ENCODE data around the gene HEYL. TPM values are rescaled to one million over a fixed set of nuclear protein-coding genes. Genes with fewer than 3 reads are reported as not detected.

The HEYL gene
- total and polyA plus RNA-seq, 2 donors (not counting 1 experiment from before 2014, with no cell fraction given) = 1.3 TPM; not detected in 1

- no peaks in the 10 kb centered on the region for H3K36me3 ChIP-seq (ENCODE audit: control insufficient read depth, insufficient read depth, low read length)
- DNase-seq (ENCODE audit: low read depth in 2 of 2) = no peak
- H3K9ac ChIP-seq (ENCODE audit: insufficient read depth, low read length) = no peak overlapping the region
- peaks cover 4% of the 10 kb centered on the region for H3K4me1 ChIP-seq (ENCODE audit: control insufficient read depth, extremely low read depth, insufficient read depth, low read length)
- H3K27ac ChIP-seq (ENCODE audit: insufficient read depth, low read length) = no peak overlapping the region
- no peaks in the 10 kb centered on the region for H3K79me2 ChIP-seq (ENCODE audit: control insufficient read depth, insufficient read depth, low read length)
- H4K20me1 ChIP-seq (ENCODE audit: control insufficient read depth, extremely low read depth, insufficient read depth, low read length) = no peaks in the 10 kb centered on the region
- no peaks in the 10 kb centered on the region for H3K9me3 ChIP-seq (ENCODE audit: control insufficient read depth, insufficient read depth, low read depth, low read length)
- no peak overlapping the region for H2AFZ ChIP-seq (ENCODE audit: low read length)
- TF ChIP-seq EZH2 (IDR thresholded peaks at IDR 0.05; ENCODE audit: low read length, missing control alignments) (no peak), CTCF (conservative IDR thresholded peaks at IDR 0.05 in 1 of 2, IDR thresholded peaks at IDR 0.05 in 1 of 2; ENCODE audit: low read depth in 1 of 2, low read length in 2 of 2) (no peak)
- H3K27me3 ChIP-seq (ENCODE audit: control insufficient read depth, insufficient read depth, low read length) = peaks cover 35% of the 10 kb centered on the region
- H3K4me2 ChIP-seq (ENCODE audit: extremely low read depth, insufficient read depth, low read length) = no peak overlapping the region
- H3K4me3 ChIP-seq (replicated peaks in 1 of 4; ENCODE audit: control extremely low read depth in 1 of 4, insufficient read depth in 1 of 4, low read depth in 3 of 4, low read length in 4 of 4) = no peak overlapping the region
Measured at GRCh38 chr1:39637361-39637760, 2.1 kb downstream of the HEYL start.

- Histone ChIP-seq H3K9me3 (ENCODE audit: control insufficient read depth, insufficient read depth, low read depth, low read length) (no peaks in the 10 kb centered on the region), H3K9ac (ENCODE audit: insufficient read depth, low read length) (no peak overlapping the region), H2AFZ (ENCODE audit: low read length) (no peak overlapping the region), H3K27ac (ENCODE audit: insufficient read depth, low read length) (no peak overlapping the region), H3K79me2 (ENCODE audit: control insufficient read depth, insufficient read depth, low read length) (no peaks in the 10 kb centered on the region), H4K20me1 (ENCODE audit: control insufficient read depth, extremely low read depth, insufficient read depth, low read length) (no peaks in the 10 kb centered on the region), H3K27me3 (ENCODE audit: control insufficient read depth, insufficient read depth, low read length) (peaks cover 45% of the 10 kb centered on the region), H3K36me3 (ENCODE audit: control insufficient read depth, insufficient read depth, low read length) (no peaks in the 10 kb centered on the region), H3K4me1 (ENCODE audit: control insufficient read depth, extremely low read depth, insufficient read depth, low read length) (peaks cover 4% of the 10 kb centered on the region), H3K4me3 (replicated peaks in 1 of 4; ENCODE audit: control extremely low read depth in 1 of 4, insufficient read depth in 1 of 4, low read depth in 3 of 4, low read length in 4 of 4) (no peak overlapping the region), H3K4me2 (ENCODE audit: extremely low read depth, insufficient read depth, low read length) (no peak overlapping the region)
- DNase-seq (ENCODE audit: low read depth in 2 of 2) = no peak
- TF ChIP-seq EZH2 (IDR thresholded peaks at IDR 0.05; ENCODE audit: low read length, missing control alignments) (no peak), CTCF (conservative IDR thresholded peaks at IDR 0.05 in 1 of 2, IDR thresholded peaks at IDR 0.05 in 1 of 2; ENCODE audit: low read depth in 1 of 2, low read length in 2 of 2) (no peak)
Measured at GRCh38 chr1:39635871-39636210, 3.6 kb downstream of the HEYL start.

GRCh38 chr1:39635205-39635870 is 4.1 kb downstream of the HEYL start:
- Histone ChIP-seq H3K27ac (ENCODE audit: insufficient read depth, low read length) (no peak overlapping the region), H3K4me3 (replicated peaks in 1 of 4; ENCODE audit: control extremely low read depth in 1 of 4, insufficient read depth in 1 of 4, low read depth in 3 of 4, low read length in 4 of 4) (no peak overlapping the region), H3K4me1 (ENCODE audit: control insufficient read depth, extremely low read depth, insufficient read depth, low read length) (peaks cover 4% of the 10 kb centered on the region), H3K36me3 (ENCODE audit: control insufficient read depth, insufficient read depth, low read length) (no peaks in the 10 kb centered on the region), H3K9me3 (ENCODE audit: control insufficient read depth, insufficient read depth, low read depth, low read length) (no peaks in the 10 kb centered on the region), H3K79me2 (ENCODE audit: control insufficient read depth, insufficient read depth, low read length) (no peaks in the 10 kb centered on the region), H3K9ac (ENCODE audit: insufficient read depth, low read length) (no peak overlapping the region), H3K4me2 (ENCODE audit: extremely low read depth, insufficient read depth, low read length) (no peak overlapping the region), H4K20me1 (ENCODE audit: control insufficient read depth, extremely low read depth, insufficient read depth, low read length) (no peaks in the 10 kb centered on the region), H3K27me3 (ENCODE audit: control insufficient read depth, insufficient read depth, low read length) (peaks cover 48% of the 10 kb centered on the region), H2AFZ (ENCODE audit: low read length) (no peak overlapping the region)
- TF ChIP-seq CTCF (conservative IDR thresholded peaks at IDR 0.05 in 1 of 2, IDR thresholded peaks at IDR 0.05 in 1 of 2; ENCODE audit: low read depth in 1 of 2, low read length in 2 of 2) (no peak), EZH2 (IDR thresholded peaks at IDR 0.05; ENCODE audit: low read length, missing control alignments) (no peak)
- no peak for DNase-seq (ENCODE audit: low read depth in 2 of 2)

Data from fibroblast of lung (primary cell).